GM21723 (cell line): Measurements from ENCODE around the gene FGF10.

ENCODE experiments used
- ATAC-seq: cut with Tn5 transposase; IDR thresholded peaks from one replicate; pipeline ENCODE4 v1.9.1; 2021; ENCODE audit warnings: mild to moderate bottlenecking, moderate library complexity; ENCODE audit not compliant: unreplicated experiment

The FGF10 gene

GRCh38 chr5:44358421-44358820 is 30.8 kb downstream of the FGF10 start:
- no peak for ATAC-seq

GRCh38 chr5:44356231-44356630 is 33.0 kb downstream of the FGF10 start:
- ATAC-seq, result no peak

- no peak for ATAC-seq
Measured at GRCh38 chr5:44345871-44346270, 43.3 kb downstream of the FGF10 start.

- ATAC-seq, result no peak
Measured at GRCh38 chr5:44336708-44337107, 52.5 kb downstream of the FGF10 start.

- no peak for ATAC-seq
Measured at GRCh38 chr5:44334622-44335021, 54.6 kb downstream of the FGF10 start.

- ATAC-seq, result peak; percentile 79
Measured at GRCh38 chr5:44332285-44332971, 56.8 kb downstream of the FGF10 start.

- ATAC-seq, result no peak
Measured at GRCh38 chr5:44331471-44332050, 57.7 kb downstream of the FGF10 start.

- ATAC-seq, result no peak
Measured at GRCh38 chr5:44329716-44330115, 59.5 kb downstream of the FGF10 start.

- no peak for ATAC-seq
Measured at GRCh38 chr5:44321144-44321725, 68.0 kb downstream of the FGF10 start.

GRCh38 chr5:44320188-44320587 is 69.0 kb downstream of the FGF10 start:
- no peak for ATAC-seq

GRCh38 chr5:44318883-44319282 is 70.3 kb downstream of the FGF10 start:
- no peak for ATAC-seq

GRCh38 chr5:44312374-44312773 is 76.8 kb downstream of the FGF10 start:
- ATAC-seq, result no peak

- no peak for ATAC-seq
Measured at GRCh38 chr5:44300551-44300950, 88.7 kb downstream of the FGF10 start.

- ATAC-seq, result no peak
Measured at GRCh38 chr5:44299394-44299793, 89.8 kb downstream of the FGF10 start.

- no peak for ATAC-seq
Measured at GRCh38 chr5:44294516-44294915, 94.7 kb downstream of the FGF10 start.

GRCh38 chr5:44292736-44293135 is 96.5 kb downstream of the FGF10 start:
- no peak for ATAC-seq

GRCh38 chr5:44278469-44278868 is 110.8 kb downstream of the FGF10 start:
- no peak for ATAC-seq

- ATAC-seq, result no peak
Measured at GRCh38 chr5:44275908-44276307, 113.3 kb downstream of the FGF10 start.

GRCh38 chr5:44275329-44275728 is 113.9 kb downstream of the FGF10 start:
- no peak for ATAC-seq

- no peak for ATAC-seq
Measured at GRCh38 chr5:44267909-44268308, 121.3 kb downstream of the FGF10 start.

GRCh38 chr5:44266882-44267576 is 122.2 kb downstream of the FGF10 start:
- ATAC-seq, result no peak

GRCh38 chr5:44265713-44266112 is 123.5 kb downstream of the FGF10 start:
- ATAC-seq, result no peak
